ENCODE measurements around the gene DCTN3.
"Not testable (repeated sequence)": the region's sequence is repeated elsewhere in the genome, so short reads cannot be mapped to it uniquely, and the experiment has no call there.

Gene DCTN3

GRCh38 chr9:34646211-34647083 is 26.2 kb upstream of the DCTN3 start, which contains the start of gene GALT:
GALT (plus strand) TSS chr9:34646675; CDS start chr9:34646705, 30 bp downstream.
- peak; percentile 88 for DNase-seq

- DNase-seq: no peak
Measured at GRCh38 chr9:34644766-34645314, 24.5 kb upstream of the DCTN3 start.

- peak; percentile 37 for DNase-seq
Measured at GRCh38 chr9:34642679-34643078, 22.4 kb upstream of the DCTN3 start.

GRCh38 chr9:34639322-34639721 is 19.0 kb upstream of the DCTN3 start:
- not testable (repeated sequence) for DNase-seq

- DNase-seq: no peak
Measured at GRCh38 chr9:34638138-34638445, 17.8 kb upstream of the DCTN3 start.

- DNase-seq: peak; percentile 95
Measured at GRCh38 chr9:34637356-34638137, 17.3 kb upstream of the DCTN3 start, which contains the start of gene SIGMAR1. SIGMAR1 (minus strand) TSS chr9:34637787; CDS start chr9:34637697, 90 bp downstream.

- no peak for DNase-seq
Measured at GRCh38 chr9:34636791-34637355, 16.6 kb upstream of the DCTN3 start.

GRCh38 chr9:34635556-34635955 is 15.3 kb upstream of the DCTN3 start:
- DNase-seq: no peak

GRCh38 chr9:34634551-34635248 is 14.4 kb upstream of the DCTN3 start:
- DNase-seq: no peak

GRCh38 chr9:34633851-34634550 is 13.7 kb upstream of the DCTN3 start:
- peak; percentile 56 for DNase-seq

- DNase-seq: no peak
Measured at GRCh38 chr9:34633166-34633565, 12.9 kb upstream of the DCTN3 start.

- DNase-seq: no peak
Measured at GRCh38 chr9:34630402-34631154, 10.3 kb upstream of the DCTN3 start.

GRCh38 chr9:34629491-34629808 is 9.2 kb upstream of the DCTN3 start:
- no peak for DNase-seq

- no peak for DNase-seq
Measured at GRCh38 chr9:34628656-34629490, 8.6 kb upstream of the DCTN3 start, which contains the start of gene ARID3C. ARID3C (minus strand) TSS chr9:34629066; CDS start chr9:34628014, 1,052 bp downstream.

- DNase-seq: no peak
Measured at GRCh38 chr9:34627716-34628655, 7.7 kb upstream of the DCTN3 start.

GRCh38 chr9:34625186-34625486 is 4.8 kb upstream of the DCTN3 start:
- no peak for DNase-seq

GRCh38 chr9:34624475-34625185 is 4.3 kb upstream of the DCTN3 start:
- DNase-seq: no peak
